ENCODE data around the gene IAH1.

DNA sequence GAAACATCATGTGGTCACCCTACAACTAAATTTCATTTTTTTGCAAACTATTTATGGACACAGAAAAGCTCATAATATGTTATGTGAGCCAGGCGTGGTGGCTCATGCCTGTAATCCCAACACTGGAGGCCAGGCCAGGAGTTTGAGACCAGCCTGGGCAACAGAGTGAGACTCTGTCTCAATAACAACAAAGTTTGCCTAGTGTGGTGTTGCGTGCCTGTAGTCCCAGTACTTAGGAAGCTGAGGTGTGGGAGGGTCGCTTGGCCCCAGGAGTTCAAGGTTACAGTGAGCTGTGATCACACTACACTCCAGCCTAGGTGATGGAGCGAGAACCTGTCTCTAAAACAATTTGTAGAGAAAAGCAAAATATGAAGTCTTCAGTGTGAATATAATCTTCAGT is 5.8 kb downstream of the IAH1 start:
- no peak for TF ChIP-seq ZBTB17 (tag by site-specific recombination; IDR thresholded peaks at IDR 0.05)
- TF ChIP-seq TCF7L2 (IDR thresholded peaks at IDR 0.05; ENCODE audit: borderline replicate concordance, low read depth, low read length): no peak
- TF ChIP-seq, protein P1, sequence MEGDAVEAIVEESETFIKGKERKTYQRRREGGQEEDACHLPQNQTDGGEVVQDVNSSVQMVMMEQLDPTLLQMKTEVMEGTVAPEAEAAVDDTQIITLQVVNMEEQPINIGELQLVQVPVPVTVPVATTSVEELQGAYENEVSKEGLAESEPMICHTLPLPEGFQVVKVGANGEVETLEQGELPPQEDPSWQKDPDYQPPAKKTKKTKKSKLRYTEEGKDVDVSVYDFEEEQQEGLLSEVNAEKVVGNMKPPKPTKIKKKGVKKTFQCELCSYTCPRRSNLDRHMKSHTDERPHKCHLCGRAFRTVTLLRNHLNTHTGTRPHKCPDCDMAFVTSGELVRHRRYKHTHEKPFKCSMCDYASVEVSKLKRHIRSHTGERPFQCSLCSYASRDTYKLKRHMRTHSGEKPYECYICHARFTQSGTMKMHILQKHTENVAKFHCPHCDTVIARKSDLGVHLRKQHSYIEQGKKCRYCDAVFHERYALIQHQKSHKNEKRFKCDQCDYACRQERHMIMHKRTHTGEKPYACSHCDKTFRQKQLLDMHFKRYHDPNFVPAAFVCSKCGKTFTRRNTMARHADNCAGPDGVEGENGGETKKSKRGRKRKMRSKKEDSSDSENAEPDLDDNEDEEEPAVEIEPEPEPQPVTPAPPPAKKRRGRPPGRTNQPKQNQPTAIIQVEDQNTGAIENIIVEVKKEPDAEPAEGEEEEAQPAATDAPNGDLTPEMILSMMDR (tag by site-specific recombination; IDR thresholded peaks at IDR 0.05): no peak
- TF ChIP-seq, protein P2, sequence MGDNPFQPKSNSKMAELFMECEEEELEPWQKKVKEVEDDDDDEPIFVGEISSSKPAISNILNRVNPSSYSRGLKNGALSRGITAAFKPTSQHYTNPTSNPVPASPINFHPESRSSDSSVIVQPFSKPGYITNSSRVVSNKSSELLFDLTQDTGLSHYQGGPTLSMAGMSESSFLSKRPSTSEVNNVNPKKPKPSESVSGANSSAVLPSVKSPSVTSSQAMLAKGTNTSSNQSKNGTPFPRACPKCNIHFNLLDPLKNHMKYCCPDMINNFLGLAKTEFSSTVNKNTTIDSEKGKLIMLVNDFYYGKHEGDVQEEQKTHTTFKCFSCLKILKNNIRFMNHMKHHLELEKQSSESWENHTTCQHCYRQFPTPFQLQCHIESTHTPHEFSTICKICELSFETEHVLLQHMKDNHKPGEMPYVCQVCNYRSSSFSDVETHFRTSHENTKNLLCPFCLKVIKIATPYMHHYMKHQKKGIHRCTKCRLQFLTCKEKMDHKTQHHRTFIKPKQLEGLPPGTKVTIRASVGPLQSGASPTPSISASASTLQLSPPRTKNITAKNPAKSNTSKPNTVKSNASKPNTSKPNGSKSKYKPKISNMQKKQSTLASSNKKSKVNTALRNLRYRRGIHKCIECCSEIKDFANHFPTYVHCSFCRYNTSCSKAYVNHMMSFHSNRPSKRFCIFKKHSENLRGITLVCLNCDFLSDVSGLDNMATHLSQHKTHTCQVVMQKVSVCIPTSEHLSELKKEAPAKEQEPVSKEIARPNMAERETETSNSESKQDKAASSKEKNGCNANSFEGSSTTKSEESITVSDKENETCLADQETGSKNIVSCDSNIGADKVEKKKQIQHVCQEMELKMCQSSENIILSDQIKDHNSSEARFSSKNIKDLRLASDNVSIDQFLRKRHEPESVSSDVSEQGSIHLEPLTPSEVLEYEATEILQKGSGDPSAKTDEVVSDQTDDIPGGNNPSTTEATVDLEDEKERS (tag by site-specific recombination; IDR thresholded peaks at IDR 0.05): no peak
- TF ChIP-seq ZNF549 (tag by site-specific recombination; IDR thresholded peaks at IDR 0.05): no peak
- no peak for TF ChIP-seq ZNF138 (tag by site-specific recombination; IDR thresholded peaks at IDR 0.05; ENCODE audit: borderline replicate concordance)
- TF ChIP-seq, protein P3, sequence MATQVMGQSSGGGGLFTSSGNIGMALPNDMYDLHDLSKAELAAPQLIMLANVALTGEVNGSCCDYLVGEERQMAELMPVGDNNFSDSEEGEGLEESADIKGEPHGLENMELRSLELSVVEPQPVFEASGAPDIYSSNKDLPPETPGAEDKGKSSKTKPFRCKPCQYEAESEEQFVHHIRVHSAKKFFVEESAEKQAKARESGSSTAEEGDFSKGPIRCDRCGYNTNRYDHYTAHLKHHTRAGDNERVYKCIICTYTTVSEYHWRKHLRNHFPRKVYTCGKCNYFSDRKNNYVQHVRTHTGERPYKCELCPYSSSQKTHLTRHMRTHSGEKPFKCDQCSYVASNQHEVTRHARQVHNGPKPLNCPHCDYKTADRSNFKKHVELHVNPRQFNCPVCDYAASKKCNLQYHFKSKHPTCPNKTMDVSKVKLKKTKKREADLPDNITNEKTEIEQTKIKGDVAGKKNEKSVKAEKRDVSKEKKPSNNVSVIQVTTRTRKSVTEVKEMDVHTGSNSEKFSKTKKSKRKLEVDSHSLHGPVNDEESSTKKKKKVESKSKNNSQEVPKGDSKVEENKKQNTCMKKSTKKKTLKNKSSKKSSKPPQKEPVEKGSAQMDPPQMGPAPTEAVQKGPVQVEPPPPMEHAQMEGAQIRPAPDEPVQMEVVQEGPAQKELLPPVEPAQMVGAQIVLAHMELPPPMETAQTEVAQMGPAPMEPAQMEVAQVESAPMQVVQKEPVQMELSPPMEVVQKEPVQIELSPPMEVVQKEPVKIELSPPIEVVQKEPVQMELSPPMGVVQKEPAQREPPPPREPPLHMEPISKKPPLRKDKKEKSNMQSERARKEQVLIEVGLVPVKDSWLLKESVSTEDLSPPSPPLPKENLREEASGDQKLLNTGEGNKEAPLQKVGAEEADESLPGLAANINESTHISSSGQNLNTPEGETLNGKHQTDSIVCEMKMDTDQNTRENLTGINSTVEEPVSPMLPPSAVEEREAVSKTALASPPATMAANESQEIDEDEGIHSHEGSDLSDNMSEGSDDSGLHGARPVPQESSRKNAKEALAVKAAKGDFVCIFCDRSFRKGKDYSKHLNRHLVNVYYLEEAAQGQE (tag by site-specific recombination; IDR thresholded peaks at IDR 0.05): no peak
- TF ChIP-seq ZNF777 (tag by site-specific recombination; IDR thresholded peaks at IDR 0.05; ENCODE audit: borderline replicate concordance): no peak
- TF ChIP-seq, protein P4, sequence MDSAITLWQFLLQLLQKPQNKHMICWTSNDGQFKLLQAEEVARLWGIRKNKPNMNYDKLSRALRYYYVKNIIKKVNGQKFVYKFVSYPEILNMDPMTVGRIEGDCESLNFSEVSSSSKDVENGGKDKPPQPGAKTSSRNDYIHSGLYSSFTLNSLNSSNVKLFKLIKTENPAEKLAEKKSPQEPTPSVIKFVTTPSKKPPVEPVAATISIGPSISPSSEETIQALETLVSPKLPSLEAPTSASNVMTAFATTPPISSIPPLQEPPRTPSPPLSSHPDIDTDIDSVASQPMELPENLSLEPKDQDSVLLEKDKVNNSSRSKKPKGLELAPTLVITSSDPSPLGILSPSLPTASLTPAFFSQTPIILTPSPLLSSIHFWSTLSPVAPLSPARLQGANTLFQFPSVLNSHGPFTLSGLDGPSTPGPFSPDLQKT (IDR thresholded peaks at IDR 0.05; ENCODE audit: borderline replicate concordance, low read depth, low read length): no peak
- TF ChIP-seq ZNF626 (tag by site-specific recombination; IDR thresholded peaks at IDR 0.05): no peak
- no peak for TF ChIP-seq KLF16 (tag by site-specific recombination; IDR thresholded peaks at IDR 0.05)
- no peak for TF ChIP-seq GLIS2 (tag by site-specific recombination; IDR thresholded peaks at IDR 0.05)
- TF ChIP-seq ZNF174 (tag by site-specific recombination; IDR thresholded peaks at IDR 0.05): no peak

All from HEK293 (cell line).